ENCODE measurements around the gene RHBDD1. TPM values are rescaled to one million over a fixed set of nuclear protein-coding genes. Genes with fewer than 3 reads are reported as not detected.

The RHBDD1 gene
- total and polyA plus RNA-seq, 8 donors = 22.8 to 40.1 (median 25.3) TPM

DNA sequence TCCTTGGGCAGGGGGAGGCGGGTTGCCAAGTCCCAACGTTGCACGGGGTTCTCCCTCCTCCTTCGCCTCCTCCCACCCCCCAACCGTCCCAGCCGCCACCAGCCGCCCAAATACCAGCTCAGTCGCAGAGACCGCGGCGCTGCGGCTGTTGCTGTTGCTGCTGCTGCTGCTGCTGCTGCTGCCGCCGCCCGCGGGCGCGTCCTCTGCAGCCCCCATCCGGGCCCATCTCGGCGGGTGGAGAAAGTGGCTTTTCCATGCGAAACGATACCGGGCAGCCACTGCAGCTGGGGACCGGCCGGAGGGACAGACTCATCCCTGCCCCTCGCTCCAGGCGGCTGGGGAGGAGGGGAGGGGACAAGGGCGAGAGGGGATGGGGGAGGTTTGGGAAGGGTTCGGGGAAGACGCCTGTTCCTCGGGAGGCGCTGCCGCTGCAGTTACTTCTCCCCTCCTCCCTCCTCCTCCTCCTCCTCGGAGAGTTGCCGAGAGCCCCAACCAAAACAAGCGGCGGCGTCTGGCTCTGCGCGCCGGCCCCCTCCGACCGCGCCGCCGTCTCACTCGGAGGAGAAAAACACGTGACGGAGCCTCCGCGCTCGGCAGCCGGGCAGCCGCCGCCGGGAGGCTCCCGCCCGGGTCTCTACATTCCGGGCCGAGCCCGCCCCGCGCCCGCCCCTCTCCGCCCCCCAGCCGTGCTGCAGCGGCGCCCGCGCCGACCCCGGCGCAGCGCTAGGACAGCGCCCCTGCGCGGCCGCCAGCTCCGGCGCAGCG, 36.5 kb upstream of the RHBDD1 start, which contains the start of gene IRS1:
TSS of gene IRS1 (minus strand) at position 610 of the 765 bp plus-strand sequence. CDS start 1,082 bp downstream, outside the sequence.
- intact Hi-C loops (cut with DNase I) = loop anchor here in 1 of 2 donors (10.0 kb wide), 2 partner anchors 145 to 585 kb away; no protein-coding TSS in a partner anchor
- TF ChIP-seq, protein P1, sequence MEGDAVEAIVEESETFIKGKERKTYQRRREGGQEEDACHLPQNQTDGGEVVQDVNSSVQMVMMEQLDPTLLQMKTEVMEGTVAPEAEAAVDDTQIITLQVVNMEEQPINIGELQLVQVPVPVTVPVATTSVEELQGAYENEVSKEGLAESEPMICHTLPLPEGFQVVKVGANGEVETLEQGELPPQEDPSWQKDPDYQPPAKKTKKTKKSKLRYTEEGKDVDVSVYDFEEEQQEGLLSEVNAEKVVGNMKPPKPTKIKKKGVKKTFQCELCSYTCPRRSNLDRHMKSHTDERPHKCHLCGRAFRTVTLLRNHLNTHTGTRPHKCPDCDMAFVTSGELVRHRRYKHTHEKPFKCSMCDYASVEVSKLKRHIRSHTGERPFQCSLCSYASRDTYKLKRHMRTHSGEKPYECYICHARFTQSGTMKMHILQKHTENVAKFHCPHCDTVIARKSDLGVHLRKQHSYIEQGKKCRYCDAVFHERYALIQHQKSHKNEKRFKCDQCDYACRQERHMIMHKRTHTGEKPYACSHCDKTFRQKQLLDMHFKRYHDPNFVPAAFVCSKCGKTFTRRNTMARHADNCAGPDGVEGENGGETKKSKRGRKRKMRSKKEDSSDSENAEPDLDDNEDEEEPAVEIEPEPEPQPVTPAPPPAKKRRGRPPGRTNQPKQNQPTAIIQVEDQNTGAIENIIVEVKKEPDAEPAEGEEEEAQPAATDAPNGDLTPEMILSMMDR (IDR thresholded peaks at IDR 0.05) = no peak
- Histone ChIP-seq H3K4me3 (peak within 1 kb of the TSS; percentile 57 to 68), H3K4me1 (peaks cover 12 to 49% of the 10 kb centered on the region in 2 donors), H3K27ac (peak within 1 kb of the TSS; percentile 76 to 91), H3K36me3 (no peaks in the 10 kb centered on the region), H3K27me3 (peaks cover 0 to 73% of the 10 kb centered on the region in 2 donors), H3K9me3 (no peaks in the 10 kb centered on the region)
- ATAC-seq (peak; percentile 67), DNase-seq (peak in 3 of 4 donors; percentile 72 to 90 (median 90))

DNA sequence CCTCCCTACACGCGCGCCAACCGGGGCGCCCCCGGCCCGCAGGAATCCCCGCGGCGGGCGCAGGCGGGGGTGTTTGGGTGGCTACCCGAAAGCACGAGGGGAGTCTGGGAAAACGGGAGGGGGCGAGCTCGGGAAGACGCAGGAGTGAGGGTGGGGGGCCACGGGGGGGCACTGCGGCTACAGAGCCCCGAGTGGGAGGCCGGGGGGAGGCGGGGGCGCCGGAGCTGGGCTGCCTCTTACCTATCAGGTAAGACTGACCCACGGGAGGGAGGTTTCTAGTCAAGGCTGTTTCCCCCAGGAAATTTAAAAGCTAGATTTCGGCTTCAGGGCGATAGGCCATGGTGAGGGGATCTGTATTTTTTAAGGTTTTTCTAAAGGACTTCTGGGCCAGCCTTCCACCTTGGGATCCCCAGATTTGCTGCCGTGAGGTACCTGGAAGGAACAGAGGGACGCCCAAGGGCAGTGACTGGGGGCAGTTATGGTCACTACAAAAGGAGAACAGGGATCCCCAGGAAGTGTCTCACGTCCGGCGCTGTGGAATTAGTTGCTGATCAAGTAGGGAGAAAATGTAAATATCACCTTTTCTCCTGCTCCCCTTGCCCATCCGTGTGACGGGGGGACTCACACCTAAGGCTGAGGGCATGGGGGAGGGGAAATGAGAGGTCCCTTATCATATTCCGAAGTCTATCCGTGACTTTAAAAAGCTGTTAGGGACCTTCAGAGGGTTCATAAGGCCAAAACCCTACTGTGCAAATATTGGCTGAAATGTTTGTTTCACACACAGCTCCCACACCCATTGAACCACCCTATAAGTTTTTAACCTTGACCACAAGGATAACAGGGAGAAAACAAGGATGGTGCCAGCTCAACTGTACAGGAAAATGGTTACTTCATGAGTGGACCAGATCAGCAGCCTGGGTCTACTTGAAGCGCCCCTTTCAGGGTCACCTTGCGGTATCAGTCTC, 35.6 kb upstream of the RHBDD1 start:
- peak; percentile 9 for ATAC-seq

DNA sequence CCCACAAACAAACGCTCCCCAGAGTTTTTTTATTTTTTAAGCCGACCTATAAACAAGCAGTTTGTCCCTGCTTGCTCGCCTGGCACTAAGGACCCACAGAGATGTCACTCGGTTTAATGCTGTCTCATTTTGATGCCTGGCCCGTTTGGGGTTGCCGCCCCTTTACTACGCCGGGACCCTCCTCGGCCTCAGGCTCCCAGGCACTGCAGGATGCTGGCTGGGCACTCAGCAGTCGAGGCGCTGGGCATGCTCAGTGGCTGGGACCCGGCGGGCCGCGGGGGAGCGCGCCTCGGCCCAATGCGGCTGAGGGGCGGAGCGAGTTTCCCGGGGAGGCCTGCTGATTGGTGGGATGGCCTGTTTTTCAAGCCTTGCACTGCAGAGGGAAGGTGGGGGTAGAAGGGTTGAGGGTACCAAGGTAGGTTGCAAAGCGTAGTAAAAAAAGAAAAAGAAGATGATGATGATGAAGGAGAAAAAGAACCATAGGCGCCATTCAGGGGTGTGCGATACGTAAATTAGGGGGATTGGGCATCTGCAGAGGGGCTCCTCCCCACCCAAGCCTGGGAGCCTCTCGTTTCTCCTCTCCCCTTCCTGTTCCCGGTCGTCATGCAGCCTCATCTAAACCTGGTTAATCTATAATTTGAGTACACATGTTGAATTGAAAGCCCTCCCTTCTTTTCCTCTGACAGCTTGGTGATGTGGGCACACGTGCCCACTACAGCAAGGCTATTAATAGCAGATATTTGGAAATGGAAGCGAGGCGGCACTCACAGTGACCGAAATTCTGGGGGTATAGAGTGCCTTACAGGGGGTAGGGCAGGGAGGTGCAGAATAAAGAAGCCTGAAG, 34.7 kb upstream of the RHBDD1 start:
- H3K4me1 ChIP-seq = peaks cover 6 to 49% of the 10 kb centered on the region in 2 donors
- DNase-seq (peak in 3 of 4 donors; percentile 84 to 92 (median 89)), ATAC-seq (peak; percentile 82)
- H3K27me3 ChIP-seq = peaks cover 0 to 85% of the 10 kb centered on the region in 2 donors
- no peaks in the 10 kb centered on the region for H3K36me3 ChIP-seq
- peak overlapping the region; percentile 57 to 68 for H3K4me3 ChIP-seq
- intact Hi-C loops (cut with DNase I) = loop anchor here in 1 of 2 donors (5.0 to 10.0 kb wide), 2 partner anchors 916 to 1129 kb away; no protein-coding TSS in a partner anchor
- H3K9me3 ChIP-seq = no peaks in the 10 kb centered on the region
- peak overlapping the region in 1 of 2 donors; percentile 91 for H3K27ac ChIP-seq
- TF ChIP-seq, protein P1 (IDR thresholded peaks at IDR 0.05) = no peak

More for the DNA sequence above, 35.6 kb upstream of the RHBDD1 start:
- Histone ChIP-seq H3K27ac (peak overlapping the region; percentile 74 to 91), H3K4me3 (peak overlapping the region; percentile 57 to 68), H3K27me3 (peaks cover 0 to 81% of the 10 kb centered on the region in 2 donors), H3K36me3 (no peaks in the 10 kb centered on the region), H3K9me3 (no peaks in the 10 kb centered on the region), H3K4me1 (peaks cover 10 to 49% of the 10 kb centered on the region in 2 donors)
- TF ChIP-seq, protein P1 (IDR thresholded peaks at IDR 0.05) = peak in 1 of 2 donors; percentile 26
- intact Hi-C loops (cut with DNase I) = loop anchor here in 1 of 2 donors (5.0 to 10.0 kb wide), 4 partner anchors 145 to 1128 kb away; no protein-coding TSS in a partner anchor
- peak in 1 of 4 donors; percentile 24 for DNase-seq

DNA sequence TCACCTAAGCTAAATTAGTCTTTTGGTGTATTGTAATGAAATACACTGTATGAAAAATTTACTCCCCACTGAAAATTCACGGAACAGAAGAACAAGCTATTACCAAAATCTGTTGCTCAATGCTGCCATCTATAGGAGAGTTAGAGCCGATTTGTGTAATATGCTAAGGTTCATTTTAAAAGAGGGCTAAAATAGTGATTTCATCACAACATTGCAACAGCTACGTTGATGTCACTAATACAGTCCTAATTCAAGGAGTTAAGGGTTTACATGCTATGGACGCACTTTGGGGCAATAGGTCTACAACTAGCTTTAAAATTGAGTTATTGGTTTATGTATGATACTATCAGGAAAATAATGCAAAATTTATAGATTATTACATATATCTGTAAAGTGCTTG, 33.3 kb upstream of the RHBDD1 start:
- H3K36me3 ChIP-seq = no peaks in the 10 kb centered on the region
- no peaks in the 10 kb centered on the region for H3K9me3 ChIP-seq
- no peak for ATAC-seq
- H3K27me3 ChIP-seq = peaks cover 0 to 74% of the 10 kb centered on the region in 2 donors
- intact Hi-C loops (cut with DNase I) = loop anchor here in 1 of 2 donors (5.0 to 10.0 kb wide), 2 partner anchors 918 to 1130 kb away; no protein-coding TSS in a partner anchor
- DNase-seq = peak in 1 of 4 donors; percentile 87
- H3K27ac ChIP-seq = no peak overlapping the region
- peaks cover 3 to 43% of the 10 kb centered on the region in 2 donors for H3K4me1 ChIP-seq
- no peak overlapping the region for H3K4me3 ChIP-seq
- TF ChIP-seq, protein P1 (IDR thresholded peaks at IDR 0.05) = peak; percentile 70 to 80
